CD14-positive monocyte (primary cell): ENCODE results near the gene SLC22A3. TPM values are rescaled to one million over a fixed set of nuclear protein-coding genes. Genes with fewer than 3 reads are reported as not detected.
A peak's percentile ranks its signal among the peaks of the same experiment; 100 is the strongest.

Experiments used
- DNase-seq, 3 donors: peaks; one replicate each; pipeline ENCODE4 v3.0.0-alpha.2; 2011 to 2022
- H2AFZ ChIP-seq: 2 replicates; pipeline ENCODE4 v1.6.0; 2012; ENCODE audit warnings: mild to moderate bottlenecking, low read depth, low read length, inconsistent platforms; ENCODE audit not compliant: insufficient read depth, poor library complexity, severe bottlenecking
- H3K27ac ChIP-seq, 2 donors: 1 replicate in 1 of 2; 2 replicates in 1 of 2; pipeline ENCODE4 v1.5.1; 2012 to 2013; ENCODE audit warnings: low read length in 2 of 2, control low read depth in 1 of 2, inconsistent platforms in 1 of 2, low read depth in 1 of 2, mild to moderate bottlenecking in 1 of 2
- H3K27me3 ChIP-seq, 2 donors: one replicate each; pipeline versions ENCODE4 v1.6.0 to v1.6.1; 2011 to 2013; ENCODE audit warnings: low read length in 2 of 2; ENCODE audit not compliant: control insufficient read depth in 2 of 2, insufficient read depth in 2 of 2
- H3K36me3 ChIP-seq, 2 donors: replicated peaks in 1 of 2; 1 replicate in 1 of 2; 2 replicates in 1 of 2; pipeline versions ENCODE4 v1.5.1 to v1.6.1; 2012 to 2013; ENCODE audit warnings: low read length in 2 of 2, control low read depth in 1 of 2, inconsistent platforms in 1 of 2, mild to moderate bottlenecking in 1 of 2; ENCODE audit not compliant: insufficient read depth in 2 of 2, control insufficient read depth in 1 of 2
- H3K4me1 ChIP-seq, 2 donors: 1 replicate in 1 of 2; 2 replicates in 1 of 2; pipeline versions ENCODE4 v1.5.1 to v1.6.1; 2012 to 2013; ENCODE audit warnings: low read length in 2 of 2, control low read depth in 1 of 2, inconsistent platforms in 1 of 2, mild to moderate bottlenecking in 1 of 2, moderate library complexity in 1 of 2; ENCODE audit not compliant: insufficient read depth in 2 of 2, control insufficient read depth in 1 of 2
- H3K4me2 ChIP-seq: replicated peaks from 2 replicates; pipeline ENCODE3; 2012; ENCODE audit warnings: low read length, moderate library complexity, mild to moderate bottlenecking; ENCODE audit not compliant: poor library complexity, severe bottlenecking; ENCODE audit errors: extremely low read depth
- H3K4me3 ChIP-seq, 3 experiments: fragments of 200-600 bp in 1 of 3; sonication (generic) in 1 of 3; replicated peaks in 1 of 3; 1 replicate in 2 of 3; 2 replicates in 1 of 3; pipeline ENCODE4 v1.5.1; 2011 to 2013; ENCODE audit warnings: low read length in 3 of 3, mild to moderate bottlenecking in 3 of 3, control low read depth in 2 of 3, low read depth in 2 of 3, inconsistent platforms in 1 of 3, moderate library complexity in 1 of 3
- H3K79me2 ChIP-seq: 2 replicates; pipeline ENCODE4 v1.6.0; 2012; ENCODE audit warnings: mild to moderate bottlenecking, control low read depth, inconsistent platforms, low read length, moderate library complexity; ENCODE audit not compliant: insufficient read depth
- H3K9ac ChIP-seq: 2 replicates; pipeline ENCODE4 v1.6.0; 2017; ENCODE audit warnings: low read length, mild to moderate bottlenecking; ENCODE audit not compliant: insufficient read depth, poor library complexity, severe bottlenecking
- H3K9me3 ChIP-seq, 2 donors: replicated peaks in 1 of 2; 1 replicate in 1 of 2; 2 replicates in 1 of 2; pipeline versions ENCODE4 v1.5.1 to v1.6.1; 2012 to 2013; ENCODE audit warnings: low read length in 2 of 2, control low read depth in 1 of 2; ENCODE audit not compliant: control insufficient read depth in 1 of 2, insufficient read depth in 1 of 2
- H4K20me1 ChIP-seq: 2 replicates; pipeline ENCODE4 v1.6.0; 2012; ENCODE audit warnings: mild to moderate bottlenecking, low read length, control low read depth, moderate library complexity; ENCODE audit not compliant: insufficient read depth
- H3K27ac Mint-ChIP-seq, 7 donors: one replicate each; pipeline ENCODE4 v1.8.0; 2020; ENCODE audit warnings: mild to moderate bottlenecking in 7 of 7, mixed read lengths in 7 of 7, moderate library complexity in 6 of 7, inconsistent platforms in 2 of 7
- H3K27me3 Mint-ChIP-seq, 3 donors: one replicate each; pipeline ENCODE4 v1.8.0; 2021 to 2022; ENCODE audit warnings: low read depth in 3 of 3, mild to moderate bottlenecking in 3 of 3, mixed read lengths in 3 of 3, moderate library complexity in 3 of 3, inconsistent platforms in 1 of 3
- H3K36me3 Mint-ChIP-seq, 2 donors: one replicate each; pipeline ENCODE4 v1.8.0; 2020; ENCODE audit warnings: mixed read lengths in 2 of 2, inconsistent platforms in 1 of 2, mild to moderate bottlenecking in 1 of 2
- H3K4me1 Mint-ChIP-seq: one replicate; pipeline ENCODE4 v1.8.0; 2020; ENCODE audit warnings: mild to moderate bottlenecking, mixed read lengths
- H3K4me3 Mint-ChIP-seq, 2 donors: one replicate each; pipeline ENCODE4 v1.8.0; 2020; ENCODE audit warnings: mild to moderate bottlenecking in 2 of 2, mixed read lengths in 2 of 2, moderate library complexity in 1 of 2
- H3K9me3 Mint-ChIP-seq, 7 donors: one replicate each; pipeline ENCODE4 v1.8.0; 2020 to 2022; ENCODE audit warnings: mixed read lengths in 7 of 7, mild to moderate bottlenecking in 6 of 7, moderate library complexity in 6 of 7, inconsistent platforms in 2 of 7
- WGBS: methylation state at CpG from one replicate; pipeline ENCODE4 v1.1.5; 2013; ENCODE audit warnings: missing lambda C conversion rate; ENCODE audit not compliant: insufficient coverage; 5-methylcytosine and 5-hydroxymethylcytosine counted together
- intact Hi-C, 2 donors: fragments of 100-400 bp; cut with micrococcal nuclease; formaldehyde crosslinking; loops; one replicate each; pipeline versions ENCODE4 v1.15.0 to v1.15.1; 2023
- polyA plus RNA-seq, 3 donors: library from polyadenylated mRNA; depleted of rRNA in 1 of 3; unstranded in 2 of 3; stranded (reverse) in 1 of 3; fragments of 300-500 nt in 2 of 3; fragments of >200 nt in 1 of 3; fragmentation: Illumina TruSeq in 2 of 3; gene quantifications; 1 replicate in 2 of 3; 2 replicates in 1 of 3; pipeline ENCODE4 v1.2.3, GENCODE V29; 2012 to 2021
- TF ChIP-seq, protein P1 (sequence below): fragments of 200-600 bp; IDR thresholded peaks from one replicate; pipeline ENCODE4 v1.8.0; 2022; ENCODE audit warnings: antibody characterized with exemption, mild to moderate bottlenecking

Gene SLC22A3
- polyA plus RNA-seq, 3 donors: not detected

DNA sequence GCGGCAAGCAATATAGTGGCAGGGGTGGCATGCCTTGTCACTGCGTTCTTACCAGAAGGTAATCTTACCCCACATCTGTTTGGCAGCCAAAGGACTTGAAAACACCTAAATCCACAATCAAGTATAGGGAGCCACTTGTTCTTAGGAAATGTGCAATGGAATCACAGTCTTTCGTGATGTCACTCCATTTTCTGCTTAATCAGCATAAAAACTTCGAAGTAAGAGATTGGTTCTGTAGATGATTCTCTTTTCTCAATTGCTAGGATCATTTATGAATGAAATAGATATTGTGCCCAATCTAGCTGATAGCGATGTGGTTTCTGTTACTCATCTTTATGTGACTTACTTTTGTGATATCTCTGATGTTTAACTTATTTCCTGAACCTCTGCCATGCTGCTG is 89.0 kb downstream of the SLC22A3 start:
- H4K20me1 ChIP-seq: no peaks in the 10 kb centered on the region
- TF ChIP-seq, protein P1, sequence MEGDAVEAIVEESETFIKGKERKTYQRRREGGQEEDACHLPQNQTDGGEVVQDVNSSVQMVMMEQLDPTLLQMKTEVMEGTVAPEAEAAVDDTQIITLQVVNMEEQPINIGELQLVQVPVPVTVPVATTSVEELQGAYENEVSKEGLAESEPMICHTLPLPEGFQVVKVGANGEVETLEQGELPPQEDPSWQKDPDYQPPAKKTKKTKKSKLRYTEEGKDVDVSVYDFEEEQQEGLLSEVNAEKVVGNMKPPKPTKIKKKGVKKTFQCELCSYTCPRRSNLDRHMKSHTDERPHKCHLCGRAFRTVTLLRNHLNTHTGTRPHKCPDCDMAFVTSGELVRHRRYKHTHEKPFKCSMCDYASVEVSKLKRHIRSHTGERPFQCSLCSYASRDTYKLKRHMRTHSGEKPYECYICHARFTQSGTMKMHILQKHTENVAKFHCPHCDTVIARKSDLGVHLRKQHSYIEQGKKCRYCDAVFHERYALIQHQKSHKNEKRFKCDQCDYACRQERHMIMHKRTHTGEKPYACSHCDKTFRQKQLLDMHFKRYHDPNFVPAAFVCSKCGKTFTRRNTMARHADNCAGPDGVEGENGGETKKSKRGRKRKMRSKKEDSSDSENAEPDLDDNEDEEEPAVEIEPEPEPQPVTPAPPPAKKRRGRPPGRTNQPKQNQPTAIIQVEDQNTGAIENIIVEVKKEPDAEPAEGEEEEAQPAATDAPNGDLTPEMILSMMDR: no peak
- Mint-ChIP-seq H3K36me3 (no peaks in the 10 kb centered on the region), H3K27me3 (peaks cover 8 to 25% (median 15%) of the 10 kb centered on the region in 3 donors), H3K27ac (no peak overlapping the region), H3K9me3 (peaks cover 0 to 2% (median 0%) of the 10 kb centered on the region in 7 donors), H3K4me1 (no peaks in the 10 kb centered on the region), H3K4me3 (no peak overlapping the region)
- H3K27me3 ChIP-seq: peaks cover under 1 to 17% of the 10 kb centered on the region in 2 donors
- H3K9me3 ChIP-seq: no peaks in the 10 kb centered on the region
- H3K36me3 ChIP-seq: no peaks in the 10 kb centered on the region
- intact Hi-C loops: no loop called here
- no peak overlapping the region for H3K4me3 ChIP-seq
- no peaks in the 10 kb centered on the region for H3K79me2 ChIP-seq
- no peak for DNase-seq
- no peak overlapping the region for H3K9ac ChIP-seq
- H3K4me1 ChIP-seq: no peaks in the 10 kb centered on the region
- no peak overlapping the region for H2AFZ ChIP-seq
- no peak overlapping the region for H3K27ac ChIP-seq
- WGBS: no CpG with 5 or more reads among the region's 5 CpGs
- no peak overlapping the region for H3K4me2 ChIP-seq

DNA sequence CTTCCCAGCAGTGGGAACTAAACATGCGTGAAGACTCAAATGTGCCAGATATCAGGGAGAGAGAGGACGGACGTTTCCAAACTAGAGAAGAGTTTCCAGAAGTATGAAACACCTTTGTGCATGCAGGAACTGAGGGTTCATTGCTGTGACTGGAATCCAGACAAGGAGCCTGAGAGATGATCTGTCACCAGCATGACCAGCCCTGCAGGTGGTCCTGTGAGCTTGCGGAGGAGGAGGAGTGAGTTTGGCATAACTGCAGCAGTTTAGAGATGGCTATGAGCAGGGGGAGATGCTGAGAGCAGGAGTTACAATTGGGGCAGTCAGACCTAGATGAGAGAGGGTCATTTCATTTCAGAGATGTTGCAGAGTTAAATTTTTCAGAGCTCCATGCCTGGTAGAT is 89.6 kb downstream of the SLC22A3 start:
- no peaks in the 10 kb centered on the region for H3K9me3 ChIP-seq
- TF ChIP-seq, protein P1: no peak
- Mint-ChIP-seq H3K9me3 (peaks cover 0 to 2% (median 0%) of the 10 kb centered on the region in 7 donors), H3K36me3 (no peaks in the 10 kb centered on the region), H3K4me3 (peak overlapping the region in 1 of 2 donors; percentile 7), H3K27ac (peak overlapping the region in 1 of 7 donors; percentile 6), H3K4me1 (no peaks in the 10 kb centered on the region), H3K27me3 (peaks cover 6 to 23% (median 13%) of the 10 kb centered on the region in 3 donors)
- H3K27me3 ChIP-seq: peaks cover 0 to 18% of the 10 kb centered on the region in 2 donors
- H3K4me2 ChIP-seq: no peak overlapping the region
- no peaks in the 10 kb centered on the region for H3K4me1 ChIP-seq
- no peak overlapping the region for H3K4me3 ChIP-seq
- H3K79me2 ChIP-seq: no peaks in the 10 kb centered on the region
- no peak overlapping the region for H3K27ac ChIP-seq
- intact Hi-C loops: no loop called here
- no peak overlapping the region for H2AFZ ChIP-seq
- no peaks in the 10 kb centered on the region for H3K36me3 ChIP-seq
- DNase-seq: no peak
- 88% methylated on average over 4 of the region's 4 CpGs for WGBS
- no peak overlapping the region for H3K9ac ChIP-seq
- no peaks in the 10 kb centered on the region for H4K20me1 ChIP-seq
